H1 (cell line): Measurements from ENCODE around the gene FGFR2. TPM values are rescaled to one million over a fixed set of nuclear protein-coding genes. Genes with fewer than 3 reads are reported as not detected.

Source experiments
- CTCF ChIA-PET: fragments of 300-600 bp; sonication (Branson Sonifier 250); formaldehyde crosslinking; loops from one replicate; lab custom pipeline; 2021; ENCODE audit not compliant: partially characterized antibody; lab: Charles Lee
- POLR2A ChIA-PET: fragments of 300-600 bp; sonication (Branson Sonifier 250); formaldehyde crosslinking; loops from one replicate; lab custom pipeline; 2021; ENCODE audit warnings: inconsistent platforms; ENCODE audit not compliant: partially characterized antibody; lab: Charles Lee
- DNase-seq, 2 experiments: peaks; one replicate each; pipeline versions ENCODE4 v3.0.0 to v3.0.0-alpha.2; 2010 to 2022; ENCODE audit warnings: low spot score in 2 of 2, low read depth in 1 of 2, mixed read lengths in 1 of 2
- FAIRE-seq: peaks from 2 replicates; lab custom pipeline; 2011; peaks lifted over from hg19 to GRCh38; lab: Jason Lieb, UNC
- H2AFZ ChIP-seq: 2 replicates; pipeline ENCODE4 v1.8.1; 2012; ENCODE audit warnings: low read length, inconsistent platforms
- H2AK5ac ChIP-seq: 2 replicates; pipeline ENCODE4 v1.6.1; 2013; ENCODE audit warnings: low read depth, low read length
- H2BK120ac ChIP-seq: replicated peaks from 2 replicates; pipeline ENCODE3; 2013; ENCODE audit warnings: low read depth, low read length, inconsistent platforms
- H2BK12ac ChIP-seq: 2 replicates; pipeline ENCODE4 v1.6.1; 2013; ENCODE audit warnings: low read depth, low read length
- H2BK15ac ChIP-seq: 2 replicates; pipeline ENCODE4 v1.6.1; 2013; ENCODE audit warnings: low read length
- H2BK20ac ChIP-seq: 2 replicates; pipeline ENCODE4 v1.6.1; 2013; ENCODE audit warnings: low read length
- H2BK5ac ChIP-seq: 2 replicates; pipeline ENCODE4 v1.6.1; 2013; ENCODE audit warnings: low read depth, low read length
- H3K14ac ChIP-seq: 2 replicates; pipeline ENCODE4 v1.6.1; 2013; ENCODE audit warnings: inconsistent platforms; ENCODE audit not compliant: insufficient read length
- H3K18ac ChIP-seq: 2 replicates; pipeline ENCODE4 v1.6.1; 2013; ENCODE audit warnings: low read length; ENCODE audit errors: extremely low read depth
- H3K23ac ChIP-seq: 2 replicates; pipeline ENCODE4 v1.6.1; 2013; ENCODE audit warnings: inconsistent platforms; ENCODE audit not compliant: insufficient read length
- H3K23me2 ChIP-seq: 2 replicates; pipeline ENCODE4 v1.6.1; 2013; ENCODE audit warnings: low read depth, low read length
- H3K27ac ChIP-seq: 2 replicates; pipeline ENCODE4 v1.6.1; 2011; ENCODE audit warnings: low read depth, low read length, inconsistent platforms
- H3K27me3 ChIP-seq, 4 experiments: replicated peaks in 1 of 4; 1 replicate in 1 of 4; 2 replicates in 3 of 4; pipeline versions ENCODE4 v1.6.1 to v1.8.1; 2011 to 2013; ENCODE audit warnings: low read length in 3 of 4, mild to moderate bottlenecking in 3 of 4, inconsistent platforms in 2 of 4, mixed read lengths in 2 of 4, moderate library complexity in 1 of 4; ENCODE audit not compliant: control insufficient read depth in 3 of 4, insufficient read depth in 3 of 4; ENCODE audit errors: extremely low read depth in 1 of 4
- H3K36me3 ChIP-seq, 4 experiments: 2 replicates each; pipeline versions ENCODE4 v1.6.1 to v1.8.1; 2011 to 2013; ENCODE audit warnings: mild to moderate bottlenecking in 4 of 4, low read length in 3 of 4, moderate library complexity in 2 of 4, control low read depth in 1 of 4, inconsistent platforms in 1 of 4; ENCODE audit not compliant: insufficient read depth in 4 of 4, control insufficient read depth in 2 of 4
- H3K4ac ChIP-seq: replicated peaks from 2 replicates; pipeline ENCODE3; 2013; ENCODE audit warnings: low read length, low read depth, mixed read lengths, inconsistent platforms; ENCODE audit not compliant: insufficient read length
- H3K4me1 ChIP-seq, 4 experiments: replicated peaks in 1 of 4; 1 replicate in 1 of 4; 2 replicates in 3 of 4; pipeline versions ENCODE4 v1.6.1 to v1.8.1; 2011 to 2013; ENCODE audit warnings: low read length in 3 of 4, inconsistent platforms in 2 of 4, mixed read lengths in 1 of 4; ENCODE audit not compliant: insufficient read depth in 4 of 4, control insufficient read depth in 3 of 4
- H3K4me2 ChIP-seq, 2 experiments: 2 replicates each; pipeline versions ENCODE4 v1.6.1 to v1.8.1; 2011 to 2013; ENCODE audit warnings: low read depth in 2 of 2, low read length in 2 of 2, control low read depth in 1 of 2, inconsistent platforms in 1 of 2, mild to moderate bottlenecking in 1 of 2; ENCODE audit not compliant: insufficient read depth in 1 of 2
- H3K4me3 ChIP-seq, 4 experiments: fragments of 200-600, 300-600 bp in 1 of 4; sonication (generic), shearing (Covaris generic), sonication (Bioruptor Twin) in 1 of 4; 2 replicates each; pipeline versions ENCODE4 v1.5.1 to v1.8.1; 2011 to 2016; ENCODE audit warnings: low read length in 4 of 4, low read depth in 3 of 4, control low read depth in 2 of 4, inconsistent platforms in 2 of 4, mild to moderate bottlenecking in 2 of 4, mixed read lengths in 1 of 4, moderate library complexity in 1 of 4; ENCODE audit not compliant: insufficient read depth in 2 of 4; ENCODE audit errors: extremely low read depth in 1 of 4
- H3K56ac ChIP-seq: replicated peaks from 2 replicates; pipeline ENCODE3; 2013; ENCODE audit warnings: low read depth, mild to moderate bottlenecking, mixed read lengths, low read length, inconsistent platforms; ENCODE audit not compliant: insufficient read length
- H3K79me1 ChIP-seq: 2 replicates; pipeline ENCODE4 v1.6.1; 2013; ENCODE audit warnings: low read depth, low read length, control low read depth
- H3K79me2 ChIP-seq, 2 experiments: 2 replicates each; pipeline versions ENCODE4 v1.6.1 to v1.8.1; 2012 to 2013; ENCODE audit warnings: low read length in 2 of 2, mild to moderate bottlenecking in 2 of 2, inconsistent platforms in 1 of 2; ENCODE audit not compliant: insufficient read depth in 2 of 2, control insufficient read depth in 1 of 2
- H3K9ac ChIP-seq, 4 experiments: replicated peaks in 1 of 4; 1 replicate in 1 of 4; 2 replicates in 3 of 4; pipeline versions ENCODE4 v1.6.1 to v1.8.1; 2011 to 2013; ENCODE audit warnings: low read depth in 3 of 4, low read length in 3 of 4, control low read depth in 2 of 4, mild to moderate bottlenecking in 2 of 4, moderate library complexity in 2 of 4, inconsistent platforms in 1 of 4; ENCODE audit errors: extremely low read depth in 1 of 4
- H3K9me3 ChIP-seq, 2 experiments: 2 replicates each; pipeline versions ENCODE4 v1.6.1 to v1.8.1; 2012 to 2013; ENCODE audit warnings: mild to moderate bottlenecking in 2 of 2, moderate library complexity in 2 of 2, control low read depth in 1 of 2, inconsistent platforms in 1 of 2, low read depth in 1 of 2, low read length in 1 of 2, mixed read lengths in 1 of 2; ENCODE audit not compliant: insufficient read depth in 2 of 2
- H4K20me1 ChIP-seq, 2 experiments: replicated peaks in 1 of 2; 2 replicates each; pipeline versions ENCODE3 to v1.8.1; 2011 to 2013; ENCODE audit warnings: inconsistent platforms in 2 of 2, low read length in 2 of 2, mild to moderate bottlenecking in 1 of 2; ENCODE audit not compliant: insufficient read depth in 2 of 2, control insufficient read depth in 1 of 2
- H4K5ac ChIP-seq: 2 replicates; pipeline ENCODE4 v1.6.1; 2013; ENCODE audit warnings: low read length, low read depth, mixed read lengths, inconsistent platforms; ENCODE audit not compliant: insufficient read length
- H4K8ac ChIP-seq: 2 replicates; pipeline ENCODE4 v1.8.0; 2013; ENCODE audit warnings: mild to moderate bottlenecking, moderate library complexity, low read length, inconsistent platforms; ENCODE audit not compliant: insufficient read depth; ENCODE audit errors: extremely low read depth
- H4K91ac ChIP-seq: replicated peaks from 2 replicates; pipeline ENCODE3; 2013; ENCODE audit warnings: low read length, mixed read lengths, inconsistent platforms; ENCODE audit not compliant: insufficient read length
- POLR2A ChIP-seq, 2 experiments: IDR thresholded peaks; 1 replicate in 1 of 2; 2 replicates in 1 of 2; pipeline ENCODE4 v1.6.1; 2011; ENCODE audit warnings: low read depth in 2 of 2, low read length in 2 of 2, mild to moderate bottlenecking in 2 of 2; ENCODE audit errors: control extremely low read depth in 1 of 2
- YY1 ChIP-seq: IDR thresholded peaks from 2 replicates; pipeline ENCODE4 v1.6.1; 2011; ENCODE audit warnings: low read depth, mild to moderate bottlenecking, low read length
- WGBS, 2 experiments: shearing (Covaris generic) in 1 of 2; methylation state at CpG; one replicate each; pipeline versions ENCODE4 v1.1.6 to v1.1.7; 2013 to 2015; ENCODE audit warnings: low lambda C conversion rate in 2 of 2, mixed read lengths in 2 of 2, inconsistent platforms in 1 of 2, low coverage in 1 of 2, missing lambda C conversion rate in 1 of 2; ENCODE audit not compliant: insufficient replicate concordance in 2 of 2, insufficient coverage in 1 of 2, insufficient read length in 1 of 2; ENCODE audit errors: extremely low coverage in 1 of 2, missing lambda C conversion rate in 1 of 2; 5-methylcytosine and 5-hydroxymethylcytosine counted together
- polyA plus RNA-seq, 7 experiments: library from polyadenylated mRNA; depleted of rRNA in 3 of 7; stranded (reverse) in 5 of 7; unstranded in 2 of 7; fragments of >200 nt in 5 of 7; fragments of 200-250 nt in 2 of 7; gene quantifications; 1 replicate in 5 of 7; 2 replicates in 1 of 7; 4 replicates in 1 of 7; pipeline versions ENCODE4 v1.2.1 to v1.2.3, GENCODE V29; 2011 to 2013; ENCODE audit warnings: missing spikeins in 2 of 7, mixed read lengths in 2 of 7
- total RNA-seq: library from RNA; stranded (reverse); fragmentation: NEBNext Ultra II Directional; extraction: Animal tissue kit (Norgen Biotek cat#: 25700); gene quantifications from 2 replicates; pipeline ENCODE4 v1.2.1, GENCODE V29; 2021
- TF ChIP-seq, protein P1 (sequence below): IDR thresholded peaks from 2 replicates; pipeline ENCODE4 v1.6.1; 2011; ENCODE audit warnings: low read length, improper control_type of control experiment

The FGFR2 gene
- total and polyA plus RNA-seq, 2 of the 8 experiments (the other 6 are each of a cell fraction or from before 2014, with no cell fraction given) = 50.2 to 81.2 TPM

DNA sequence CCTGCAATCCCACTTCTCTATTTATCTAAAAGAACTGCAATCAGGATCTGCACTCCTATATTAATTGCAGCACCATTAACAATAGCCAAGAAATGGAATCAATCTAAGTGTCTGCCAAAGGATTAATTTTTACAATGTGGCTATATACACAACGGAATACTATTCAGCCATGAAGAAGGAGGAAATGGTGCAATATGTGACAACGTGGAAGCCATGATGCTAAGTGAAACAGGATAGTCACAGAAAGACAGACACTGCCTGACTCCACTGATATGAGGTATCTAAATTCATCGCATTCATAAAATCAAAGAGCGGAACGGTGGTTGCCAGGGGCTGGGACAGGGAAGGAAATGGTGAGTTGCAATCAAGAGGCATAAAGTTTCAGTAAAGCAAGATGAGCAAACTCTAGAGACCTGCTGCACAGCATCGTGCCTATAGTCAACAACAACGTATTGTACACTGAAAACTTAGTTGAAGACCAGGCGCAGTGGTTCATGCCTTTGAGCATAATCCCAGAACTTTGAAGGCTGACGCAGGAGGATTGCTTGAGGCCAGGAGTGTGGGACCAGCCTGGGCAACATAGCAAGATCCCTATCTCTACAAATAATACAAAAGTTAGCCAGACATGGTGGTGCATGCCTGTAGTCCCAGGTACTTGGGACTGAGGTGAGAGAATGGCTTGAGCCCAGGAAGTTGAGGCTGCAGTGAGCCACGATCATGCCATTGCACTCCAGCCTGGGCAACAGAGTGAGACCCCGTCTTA, 76.3 kb downstream of the FGFR2 start:
- ChIA-PET POLR2A (no interaction called here), CTCF (interaction anchor here (0.6 kb wide), 1 partner anchor 73 kb away, joined by 3 read pairs; no protein-coding TSS in a partner anchor)
- no peak overlapping the region for H2AFZ ChIP-seq
- no peak overlapping the region for H2BK5ac ChIP-seq
- no peak overlapping the region for H4K91ac ChIP-seq
- no peak overlapping the region for H3K4me3 ChIP-seq
- H3K18ac ChIP-seq = no peak overlapping the region
- H3K9ac ChIP-seq = no peak overlapping the region
- no peak overlapping the region for H3K14ac ChIP-seq
- H3K27me3 ChIP-seq = no peaks in the 10 kb centered on the region
- H4K20me1 ChIP-seq = peaks cover 0 to 14% of the 10 kb centered on the region in 2 experiments
- H3K4me2 ChIP-seq = no peak overlapping the region
- no peak overlapping the region for H2BK12ac ChIP-seq
- H3K79me2 ChIP-seq = peaks cover 6 to 87% of the 10 kb centered on the region in 2 experiments; a peak in 3 of 4 replicates
- H2BK20ac ChIP-seq = no peak overlapping the region
- peaks cover 19% of the 10 kb centered on the region for H3K79me1 ChIP-seq
- no peak overlapping the region for H2BK120ac ChIP-seq
- H3K36me3 ChIP-seq = peaks cover 10 to 83% (median 33%) of the 10 kb centered on the region in 4 experiments
- no peak overlapping the region for H2AK5ac ChIP-seq
- H4K5ac ChIP-seq = no peak overlapping the region
- WGBS, 2 experiments = 89% methylated on average over 11 of the region's 11 CpGs; no CpG with 5 or more reads in 1 of the 2 experiments
- H3K56ac ChIP-seq = no peak overlapping the region
- no peak for DNase-seq
- no peak overlapping the region for H2BK15ac ChIP-seq
- no peak overlapping the region for H4K8ac ChIP-seq
- H3K27ac ChIP-seq = no peak overlapping the region
- H3K4ac ChIP-seq = no peak overlapping the region
- FAIRE-seq = no peak
- H3K23ac ChIP-seq = no peak overlapping the region
- H3K4me1 ChIP-seq = peaks cover 0 to 6% (median 1%) of the 10 kb centered on the region in 4 experiments; a peak in 4 of 7 replicates
- peaks cover 1% of the 10 kb centered on the region; the same call in 1 of the 2 replicates for H3K23me2 ChIP-seq
- H3K9me3 ChIP-seq = no peaks in the 10 kb centered on the region
- TF ChIP-seq YY1 = no peak
- TF ChIP-seq, protein P1, sequence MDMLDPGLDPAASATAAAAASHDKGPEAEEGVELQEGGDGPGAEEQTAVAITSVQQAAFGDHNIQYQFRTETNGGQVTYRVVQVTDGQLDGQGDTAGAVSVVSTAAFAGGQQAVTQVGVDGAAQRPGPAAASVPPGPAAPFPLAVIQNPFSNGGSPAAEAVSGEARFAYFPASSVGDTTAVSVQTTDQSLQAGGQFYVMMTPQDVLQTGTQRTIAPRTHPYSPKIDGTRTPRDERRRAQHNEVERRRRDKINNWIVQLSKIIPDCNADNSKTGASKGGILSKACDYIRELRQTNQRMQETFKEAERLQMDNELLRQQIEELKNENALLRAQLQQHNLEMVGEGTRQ = no peak
- no peak for TF ChIP-seq POLR2A (IDR thresholded peaks at IDR 0.05; ENCODE audit: control extremely low read depth in 1 of 2, low read depth in 2 of 2, low read length in 2 of 2)
